Stimulated activated effector memory CD8-positive, alpha-beta T cell treated with anti-CD3 and anti-CD28 coated beads, Interleukin-12 subunit alpha, Interleukin-12 subunit beta, amount 100 ng/mL, for 72 hours (primary cell): Measurements from ENCODE around the gene CPLX1.

ENCODE experiments used
- ATAC-seq: fragments of 150-1000 bp; cut with Tn5 transposase; 2 replicates; pipeline ENCODE4 v1.10.0; 2021
- DNase-seq, 2 donors: peaks; one replicate each; pipeline ENCODE4 v3.0.0; 2021 to 2022; ENCODE audit warnings: low spot score in 2 of 2
- H3K27ac Mint-ChIP-seq: one replicate; pipeline ENCODE4 v1.8.0; 2022; ENCODE audit warnings: mild to moderate bottlenecking, mixed read lengths
- H3K36me3 Mint-ChIP-seq: one replicate; pipeline ENCODE4 v1.8.0; 2022; ENCODE audit warnings: mild to moderate bottlenecking, mixed read lengths
- H3K4me1 Mint-ChIP-seq: one replicate; pipeline ENCODE4 v1.8.0; 2022; ENCODE audit warnings: mixed read lengths
- H3K4me3 Mint-ChIP-seq: one replicate; pipeline ENCODE4 v1.8.0; 2022; ENCODE audit warnings: mild to moderate bottlenecking, mixed read lengths
- H3K9me3 Mint-ChIP-seq: one replicate; pipeline ENCODE4 v1.8.0; 2022; ENCODE audit warnings: mixed read lengths

CPLX1 gene

DNA sequence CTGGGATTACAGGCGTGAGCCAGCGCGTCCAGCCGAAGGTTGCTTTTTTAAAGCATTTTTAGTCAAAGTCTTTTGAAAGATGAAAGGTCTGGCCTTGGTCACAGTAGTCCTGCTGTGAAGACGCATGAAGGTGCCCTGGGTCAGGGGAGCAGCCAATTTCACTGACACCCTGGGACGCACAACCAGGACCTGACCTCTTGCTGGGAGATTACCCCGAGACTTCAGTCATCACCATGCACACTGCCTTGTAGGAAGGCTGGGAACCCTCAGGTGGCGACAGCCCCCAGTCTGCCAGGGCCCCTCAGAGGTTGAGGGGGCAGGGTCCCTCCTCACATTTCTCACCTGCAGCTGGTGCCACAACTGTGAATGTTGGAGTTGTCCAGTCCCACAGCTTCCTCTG is 53.2 kb downstream of the CPLX1 start:
- Mint-ChIP-seq H3K27ac (no peak overlapping the region), H3K4me3 (no peak overlapping the region), H3K9me3 (no peaks in the 10 kb centered on the region), H3K36me3 (peaks cover 86% of the 10 kb centered on the region), H3K4me1 (peaks cover 47% of the 10 kb centered on the region)
- DNase-seq (no peak), ATAC-seq (no peak)

DNA sequence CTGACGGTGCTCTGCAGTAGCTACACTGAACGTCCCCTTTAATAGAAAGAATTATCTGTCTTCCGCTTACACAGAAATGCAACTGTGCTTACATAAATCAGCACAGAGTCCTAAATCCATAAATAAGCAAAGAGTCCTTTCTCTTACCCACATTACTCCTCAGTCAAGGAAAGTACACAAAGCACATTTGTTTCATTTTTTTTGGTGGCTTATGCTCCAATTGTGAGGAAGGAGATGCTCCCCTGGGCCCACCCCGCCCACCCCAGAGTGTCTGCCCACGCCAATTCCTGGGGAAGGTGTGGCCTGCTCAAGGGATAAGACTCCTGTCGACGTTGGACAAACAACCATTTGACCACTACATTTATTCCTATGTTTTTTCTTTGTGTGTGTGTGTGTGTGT is 53.8 kb downstream of the CPLX1 start:
- DNase-seq (no peak), ATAC-seq (no peak)
- peaks cover 41% of the 10 kb centered on the region for H3K4me1 Mint-ChIP-seq
- no peaks in the 10 kb centered on the region for H3K9me3 Mint-ChIP-seq
- H3K36me3 Mint-ChIP-seq = peaks cover 85% of the 10 kb centered on the region
- H3K4me3 Mint-ChIP-seq = no peak overlapping the region
- H3K27ac Mint-ChIP-seq = peak overlapping the region; percentile 37

DNA sequence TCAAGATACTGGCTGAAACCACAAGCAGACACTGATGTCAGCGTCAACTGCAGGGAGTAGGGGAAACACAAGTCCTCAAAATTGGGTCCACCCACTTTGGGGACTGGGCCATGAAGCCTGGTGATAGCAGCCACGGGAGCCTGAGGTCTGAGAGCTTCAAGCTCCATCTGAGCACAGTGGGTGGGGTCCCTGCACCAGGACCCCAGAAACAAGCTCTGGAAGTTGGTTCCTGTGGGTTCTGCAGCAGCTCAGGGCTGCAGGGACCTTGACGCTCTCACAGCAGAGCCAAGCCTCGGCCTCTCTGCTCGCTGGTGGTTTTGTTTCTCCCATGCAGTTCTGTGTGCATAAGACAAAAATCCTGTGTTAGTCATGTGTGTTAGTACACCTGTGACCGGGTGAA is 54.5 kb downstream of the CPLX1 start:
- Mint-ChIP-seq H3K36me3 (peaks cover 85% of the 10 kb centered on the region), H3K27ac (peak overlapping the region; percentile 37), H3K4me3 (no peak overlapping the region), H3K9me3 (no peaks in the 10 kb centered on the region), H3K4me1 (peaks cover 35% of the 10 kb centered on the region)
- ATAC-seq (peak; percentile 48), DNase-seq (no peak)

DNA sequence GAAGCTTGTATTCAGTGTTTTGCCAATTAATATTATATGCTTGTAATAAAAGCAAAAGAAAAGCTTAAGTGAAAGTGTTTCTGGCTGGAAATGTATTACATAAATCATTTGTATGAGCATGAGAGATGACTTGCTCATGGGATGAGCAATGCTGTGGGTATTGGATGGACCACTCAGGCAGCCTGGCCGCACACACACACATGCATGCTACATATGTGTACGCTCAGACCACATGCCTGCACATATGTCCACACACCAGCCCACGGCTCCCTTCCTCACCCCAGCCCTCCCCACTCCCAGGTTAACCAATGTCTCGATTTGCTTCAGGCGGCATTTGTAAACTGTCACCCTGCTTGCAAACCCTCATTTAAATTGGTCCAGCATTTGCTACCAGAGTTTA is 55.9 kb downstream of the CPLX1 start:
- no peak overlapping the region for H3K4me3 Mint-ChIP-seq
- H3K27ac Mint-ChIP-seq = no peak overlapping the region
- no peaks in the 10 kb centered on the region for H3K9me3 Mint-ChIP-seq
- peaks cover 85% of the 10 kb centered on the region for H3K36me3 Mint-ChIP-seq
- peaks cover 35% of the 10 kb centered on the region for H3K4me1 Mint-ChIP-seq
- DNase-seq (no peak), ATAC-seq (no peak)

DNA sequence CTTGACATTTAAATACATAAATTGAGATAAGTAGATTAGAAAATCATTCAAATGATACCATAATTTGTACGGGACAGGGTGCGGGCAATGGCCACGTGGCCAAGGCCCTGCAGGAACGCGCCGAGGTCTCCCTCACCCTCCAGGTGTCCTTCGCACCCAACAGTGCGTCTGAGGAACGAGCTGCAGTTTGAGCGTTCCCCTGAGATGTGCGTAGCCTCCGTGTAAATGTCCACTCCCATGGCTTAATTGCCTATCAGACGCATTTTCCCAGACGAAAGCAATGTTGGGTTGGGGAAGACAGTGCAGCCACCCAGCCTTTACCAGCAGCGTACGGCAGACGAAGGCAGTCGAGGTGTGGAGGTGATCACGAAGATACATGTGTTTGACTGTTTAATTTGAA is 56.4 kb downstream of the CPLX1 start:
- Mint-ChIP-seq H3K4me1 (peaks cover 35% of the 10 kb centered on the region), H3K4me3 (no peak overlapping the region), H3K27ac (no peak overlapping the region), H3K36me3 (peaks cover 85% of the 10 kb centered on the region), H3K9me3 (no peaks in the 10 kb centered on the region)
- DNase-seq (no peak), ATAC-seq (no peak)

DNA sequence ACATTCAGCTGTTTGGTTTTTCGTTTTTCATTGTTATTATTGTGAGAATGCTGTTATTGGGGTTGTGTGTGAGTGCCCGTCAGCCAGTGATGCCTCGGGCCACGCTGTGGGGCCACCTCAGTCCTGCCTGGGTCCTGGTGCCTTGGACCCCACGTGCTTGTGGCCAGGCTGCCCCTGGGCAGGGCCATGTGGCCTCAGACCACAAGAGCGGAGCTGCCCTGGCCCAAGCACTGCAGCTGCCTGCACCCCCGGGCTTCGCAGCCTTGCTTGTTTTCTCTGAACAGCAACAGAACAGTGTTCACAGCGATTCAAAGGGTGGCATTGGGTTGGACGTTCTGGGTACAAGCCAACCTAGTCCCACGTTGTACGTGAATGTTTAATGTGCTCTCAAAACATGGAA is 56.9 kb downstream of the CPLX1 start:
- Mint-ChIP-seq H3K27ac (no peak overlapping the region), H3K9me3 (no peaks in the 10 kb centered on the region), H3K4me3 (no peak overlapping the region), H3K36me3 (peaks cover 85% of the 10 kb centered on the region), H3K4me1 (peaks cover 31% of the 10 kb centered on the region)
- no peak for DNase-seq
- no peak for ATAC-seq

DNA sequence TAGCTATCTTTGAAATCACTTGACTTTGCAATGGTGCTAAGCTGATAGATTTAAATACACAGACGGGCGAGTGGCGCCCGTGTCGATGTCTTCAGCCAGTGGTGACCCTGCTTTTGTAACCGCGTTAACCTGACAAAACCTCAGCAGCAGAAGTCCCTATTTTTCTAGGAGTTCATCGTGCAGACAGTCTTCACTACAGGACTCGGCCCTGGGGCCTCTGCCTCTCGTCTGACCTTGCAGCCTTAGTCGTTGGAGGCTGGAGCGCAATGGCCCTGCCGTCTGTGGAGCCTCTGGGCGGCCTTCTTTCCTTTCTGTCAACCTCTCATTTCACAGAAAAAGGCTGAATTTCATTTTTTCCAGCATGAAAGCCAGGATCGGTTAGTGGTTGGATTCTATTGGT is 57.9 kb downstream of the CPLX1 start:
- peaks cover 92% of the 10 kb centered on the region for H3K36me3 Mint-ChIP-seq
- peaks cover 39% of the 10 kb centered on the region for H3K4me1 Mint-ChIP-seq
- H3K27ac Mint-ChIP-seq = no peak overlapping the region
- H3K9me3 Mint-ChIP-seq = no peaks in the 10 kb centered on the region
- no peak for ATAC-seq
- no peak overlapping the region for H3K4me3 Mint-ChIP-seq
- DNase-seq = no peak

DNA sequence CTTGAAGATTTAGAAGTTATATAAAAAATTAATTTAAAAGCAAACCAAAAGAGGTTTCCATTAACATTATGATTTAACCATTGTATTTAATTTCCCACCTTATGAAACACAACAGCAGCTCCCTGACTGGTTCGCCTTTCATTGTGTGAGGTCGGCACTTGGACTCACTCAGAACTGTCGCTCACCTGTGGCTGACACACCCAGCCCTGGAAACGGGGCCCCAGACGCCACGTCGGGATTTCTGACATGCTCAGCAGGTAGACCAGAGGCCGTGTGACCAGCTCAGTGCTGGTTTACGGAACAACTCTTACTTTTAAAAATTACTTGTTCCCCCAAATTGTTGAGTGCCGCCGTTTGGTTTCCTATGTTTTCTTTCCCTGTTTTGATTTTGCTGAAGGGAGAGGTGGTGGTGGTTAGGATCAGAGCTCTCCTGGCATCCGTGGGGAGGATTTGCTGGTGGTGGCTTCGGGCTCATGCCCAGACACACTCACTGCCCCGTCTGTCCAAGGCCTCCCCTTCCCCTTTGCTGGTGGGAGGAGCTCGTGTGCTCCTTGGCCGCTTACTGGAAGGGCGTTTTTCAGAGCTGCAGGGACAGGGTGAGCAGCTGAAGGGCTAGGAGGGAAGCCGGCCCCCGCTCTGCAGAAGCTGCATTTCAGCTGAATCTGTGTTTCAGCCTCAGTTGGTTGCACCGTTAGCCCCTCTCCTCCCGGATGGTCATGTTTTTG is 59.2 kb downstream of the CPLX1 start:
- no peak overlapping the region for H3K4me3 Mint-ChIP-seq
- H3K4me1 Mint-ChIP-seq = peaks cover 51% of the 10 kb centered on the region
- no peaks in the 10 kb centered on the region for H3K9me3 Mint-ChIP-seq
- ATAC-seq (no peak), DNase-seq (no peak)
- H3K27ac Mint-ChIP-seq = peak overlapping the region; percentile 89
- H3K36me3 Mint-ChIP-seq = peaks cover 97% of the 10 kb centered on the region

DNA sequence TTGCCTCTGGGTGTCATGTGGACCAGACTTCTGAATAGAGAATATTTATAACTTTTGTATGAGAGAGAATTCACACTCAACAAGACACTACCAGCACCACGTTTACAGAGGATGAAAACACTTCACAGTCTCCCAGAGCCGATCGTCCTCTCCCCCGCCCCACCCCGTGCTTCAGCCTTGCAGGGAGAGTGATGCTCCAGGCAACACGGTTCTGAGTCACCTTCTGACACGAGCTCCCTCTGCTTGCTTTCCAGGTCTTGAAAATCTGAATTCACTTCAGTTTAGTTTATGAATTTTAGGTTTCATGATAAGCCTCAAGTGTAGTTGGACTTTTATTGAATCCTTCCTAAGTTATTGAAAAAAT is 59.8 kb downstream of the CPLX1 start:
- no peak for ATAC-seq
- H3K36me3 Mint-ChIP-seq = peaks cover 97% of the 10 kb centered on the region
- H3K4me3 Mint-ChIP-seq = no peak overlapping the region
- DNase-seq = no peak
- H3K9me3 Mint-ChIP-seq = no peaks in the 10 kb centered on the region
- peak overlapping the region; percentile 89 for H3K27ac Mint-ChIP-seq
- H3K4me1 Mint-ChIP-seq = peaks cover 56% of the 10 kb centered on the region

DNA sequence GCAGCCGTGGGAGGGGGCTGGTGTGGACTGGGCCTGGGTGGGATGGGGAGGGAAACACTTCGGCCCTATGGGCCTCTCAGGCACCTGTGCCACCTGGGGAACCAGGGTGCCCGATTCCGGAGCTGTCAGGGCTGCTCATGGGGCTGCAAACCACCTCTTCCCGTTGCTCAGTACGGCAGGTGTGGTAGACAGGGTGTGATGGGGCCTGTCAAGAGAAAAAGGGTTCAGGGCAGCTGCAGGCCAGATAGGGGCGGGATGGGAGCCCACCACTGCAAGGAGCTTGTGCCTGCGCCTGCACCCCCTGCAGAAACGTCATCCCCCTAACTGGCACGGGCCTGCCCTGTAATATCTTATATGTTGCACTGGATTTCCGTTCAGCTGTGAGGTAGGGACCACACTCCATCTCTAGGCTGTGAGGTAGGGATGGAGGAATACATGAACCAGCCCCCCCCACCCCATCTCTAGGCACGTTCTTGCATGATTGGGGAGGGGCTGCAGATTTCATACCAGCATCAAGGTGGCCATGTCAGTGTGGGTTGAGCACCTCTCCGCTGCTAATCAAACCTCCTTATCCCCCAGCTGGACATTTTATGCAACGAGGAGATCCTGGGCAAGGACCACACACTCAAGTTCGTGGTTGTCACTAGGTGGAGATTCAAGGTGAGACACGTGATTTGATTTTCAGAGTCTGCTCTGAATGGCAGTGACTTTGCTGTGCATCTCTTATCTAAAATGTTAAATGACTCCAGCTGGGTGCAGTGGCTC is 61.3 kb downstream of the CPLX1 start:
- ATAC-seq = peak; percentile 57
- Mint-ChIP-seq H3K27ac (peak overlapping the region; percentile 89), H3K4me1 (peaks cover 63% of the 10 kb centered on the region), H3K4me3 (peak overlapping the region; percentile 28), H3K36me3 (peaks cover 94% of the 10 kb centered on the region), H3K9me3 (no peaks in the 10 kb centered on the region)
- no peak for DNase-seq

DNA sequence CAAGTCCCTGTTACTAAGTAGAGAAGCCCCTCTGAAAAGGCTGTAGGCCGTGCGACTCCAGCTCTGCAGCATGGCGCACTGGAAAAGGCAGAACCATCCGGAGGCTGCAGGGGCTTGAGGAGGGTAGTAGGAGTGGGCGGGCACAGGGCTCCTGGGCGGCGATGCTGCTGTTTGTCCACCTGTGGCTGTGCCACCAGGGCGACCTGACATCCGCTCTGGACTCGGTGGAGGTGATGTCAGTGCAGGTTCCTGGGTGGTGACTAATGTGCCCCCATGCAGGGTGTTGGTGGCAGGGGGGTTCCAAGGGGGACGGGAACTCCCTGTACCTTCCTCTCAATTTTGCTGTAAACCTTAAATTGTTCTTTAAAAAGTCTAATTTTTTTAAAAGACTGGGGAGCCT is 62.0 kb downstream of the CPLX1 start:
- Mint-ChIP-seq H3K4me3 (peak overlapping the region; percentile 28), H3K36me3 (peaks cover 87% of the 10 kb centered on the region), H3K9me3 (no peaks in the 10 kb centered on the region), H3K4me1 (peaks cover 60% of the 10 kb centered on the region), H3K27ac (peak overlapping the region; percentile 89)
- DNase-seq (no peak), ATAC-seq (peak; percentile 52)

DNA sequence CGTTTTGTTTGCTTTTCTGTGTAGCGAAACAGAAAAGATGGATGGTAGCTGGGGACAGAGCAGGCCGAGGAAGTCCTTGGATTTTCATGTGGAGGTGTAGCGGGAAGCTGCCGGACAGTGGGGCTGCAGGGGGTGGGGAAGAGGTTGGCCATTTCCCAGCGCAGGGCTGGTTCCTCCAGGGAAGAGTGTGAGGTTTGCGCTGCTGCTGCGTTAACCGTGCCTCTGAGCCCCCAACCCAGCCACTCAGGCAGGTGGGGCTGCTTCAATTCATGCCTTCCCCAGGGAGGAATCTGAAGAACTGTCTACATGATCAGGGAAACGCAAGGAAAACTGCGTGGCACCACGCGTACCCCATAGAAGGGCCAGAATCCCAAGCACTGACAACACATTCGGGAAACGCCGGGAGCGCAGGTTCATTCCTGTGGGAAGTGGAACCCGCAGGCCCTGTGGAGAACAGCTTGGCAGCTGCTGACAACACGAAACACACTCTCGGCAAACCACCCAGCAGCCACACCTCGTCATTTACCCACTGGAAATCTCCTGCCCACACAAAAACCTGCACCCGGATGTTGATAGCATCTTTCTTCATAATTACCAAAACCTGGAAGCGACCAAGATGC is 62.6 kb downstream of the CPLX1 start:
- H3K27ac Mint-ChIP-seq = peak overlapping the region; percentile 89
- no peak for DNase-seq
- peak; percentile 27 for ATAC-seq
- peaks cover 83% of the 10 kb centered on the region for H3K36me3 Mint-ChIP-seq
- H3K9me3 Mint-ChIP-seq = no peaks in the 10 kb centered on the region
- peak overlapping the region; percentile 28 for H3K4me3 Mint-ChIP-seq
- H3K4me1 Mint-ChIP-seq = peaks cover 60% of the 10 kb centered on the region

DNA sequence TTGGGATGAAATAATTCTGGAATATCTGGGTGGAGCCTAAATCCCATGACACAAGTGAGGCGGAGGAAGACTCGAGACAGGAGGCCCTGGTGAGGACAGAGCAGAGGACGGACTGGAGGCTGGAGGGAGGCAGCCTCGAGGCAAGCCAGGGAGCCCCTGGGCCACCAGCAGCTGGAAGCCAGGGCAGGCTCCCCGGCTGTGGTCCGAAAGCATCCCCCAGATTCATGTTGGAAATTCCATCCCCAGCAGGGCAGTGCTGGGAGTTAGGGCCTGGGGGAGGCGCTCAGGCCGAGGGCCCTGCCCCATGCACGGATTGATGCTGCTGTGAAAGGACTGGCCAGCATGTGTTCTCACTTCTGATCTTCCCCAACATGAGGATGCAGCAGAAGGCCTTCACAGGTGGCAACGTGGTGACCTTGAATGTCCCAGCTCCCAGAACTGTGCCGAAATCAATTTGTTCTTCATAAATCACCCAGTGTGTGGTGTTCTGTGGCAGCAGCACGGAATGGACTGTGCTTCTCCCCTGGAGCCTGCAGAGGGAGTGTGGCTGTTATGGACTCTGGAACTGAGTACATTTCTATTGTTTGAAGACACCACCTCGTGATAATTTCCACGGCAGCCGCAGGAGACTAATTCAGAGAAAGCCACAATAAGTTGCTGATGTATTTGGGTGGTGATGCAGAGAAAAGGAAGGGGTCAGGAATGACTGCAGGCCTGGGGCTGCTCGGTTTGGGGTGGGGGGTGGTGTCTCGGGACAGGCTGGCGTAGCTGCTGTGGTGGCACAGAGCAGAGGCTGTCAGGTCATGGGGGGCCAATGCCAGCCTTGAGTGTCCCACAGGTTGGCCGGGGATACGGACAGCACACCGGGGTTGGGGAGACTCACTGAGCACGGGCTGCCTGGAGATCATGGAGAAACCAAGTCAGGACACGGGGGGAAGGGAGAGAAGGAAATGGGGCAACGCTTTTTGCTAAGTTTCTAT is 63.4 kb downstream of the CPLX1 start:
- Mint-ChIP-seq H3K4me1 (peaks cover 60% of the 10 kb centered on the region), H3K9me3 (no peaks in the 10 kb centered on the region), H3K4me3 (peak overlapping the region; percentile 11), H3K36me3 (peaks cover 83% of the 10 kb centered on the region), H3K27ac (peak overlapping the region; percentile 89)
- peak; percentile 51 for ATAC-seq
- no peak for DNase-seq

DNA sequence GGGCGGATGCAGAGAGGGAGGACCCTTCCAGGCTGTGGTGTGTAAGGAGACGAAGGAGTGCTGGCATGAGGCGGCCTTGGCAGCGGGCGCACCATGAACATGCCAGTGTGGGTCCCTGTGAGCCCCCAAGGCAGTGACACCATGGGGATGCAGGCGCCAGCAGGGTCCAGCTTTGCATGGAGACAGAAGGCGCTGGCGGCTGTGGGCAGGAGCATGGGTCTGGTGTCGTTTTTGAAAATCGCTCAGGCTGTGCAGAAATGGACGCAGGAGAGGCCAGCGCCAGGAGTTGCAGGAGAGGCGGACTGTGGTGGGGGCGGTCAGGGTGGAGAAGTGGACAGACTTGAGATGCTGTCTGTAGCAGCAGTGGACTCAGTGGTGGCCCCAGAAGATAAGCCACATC is 64.2 kb downstream of the CPLX1 start:
- Mint-ChIP-seq H3K9me3 (no peaks in the 10 kb centered on the region), H3K4me1 (peaks cover 60% of the 10 kb centered on the region), H3K4me3 (no peak overlapping the region), H3K36me3 (peaks cover 80% of the 10 kb centered on the region), H3K27ac (peak overlapping the region; percentile 89)
- ATAC-seq (no peak), DNase-seq (no peak)

DNA sequence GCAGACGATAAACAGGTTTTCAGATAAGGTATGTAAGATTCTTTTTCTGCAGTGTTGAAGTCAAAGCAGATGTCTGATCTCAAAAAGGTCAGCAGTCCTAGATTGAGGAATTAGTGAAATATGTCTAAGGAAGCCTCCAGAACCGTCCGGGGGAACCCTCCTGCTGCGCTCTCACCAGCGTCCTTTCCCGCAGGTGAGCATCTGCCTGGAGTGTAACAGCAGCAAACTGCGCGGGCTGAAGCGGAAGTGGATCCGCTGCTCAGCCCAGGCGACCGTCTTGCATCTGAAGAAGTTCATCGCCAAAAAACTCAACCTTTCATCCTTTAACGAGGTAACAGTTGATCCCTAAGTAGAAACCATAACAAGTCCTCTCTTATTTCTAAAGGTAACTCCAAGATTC is 64.8 kb downstream of the CPLX1 start:
- Mint-ChIP-seq H3K9me3 (no peaks in the 10 kb centered on the region), H3K4me3 (no peak overlapping the region), H3K27ac (peak overlapping the region; percentile 89), H3K36me3 (peaks cover 79% of the 10 kb centered on the region), H3K4me1 (peaks cover 57% of the 10 kb centered on the region)
- ATAC-seq = no peak
- DNase-seq = no peak
